ENCODE results near the gene MYO5B.

DNA sequence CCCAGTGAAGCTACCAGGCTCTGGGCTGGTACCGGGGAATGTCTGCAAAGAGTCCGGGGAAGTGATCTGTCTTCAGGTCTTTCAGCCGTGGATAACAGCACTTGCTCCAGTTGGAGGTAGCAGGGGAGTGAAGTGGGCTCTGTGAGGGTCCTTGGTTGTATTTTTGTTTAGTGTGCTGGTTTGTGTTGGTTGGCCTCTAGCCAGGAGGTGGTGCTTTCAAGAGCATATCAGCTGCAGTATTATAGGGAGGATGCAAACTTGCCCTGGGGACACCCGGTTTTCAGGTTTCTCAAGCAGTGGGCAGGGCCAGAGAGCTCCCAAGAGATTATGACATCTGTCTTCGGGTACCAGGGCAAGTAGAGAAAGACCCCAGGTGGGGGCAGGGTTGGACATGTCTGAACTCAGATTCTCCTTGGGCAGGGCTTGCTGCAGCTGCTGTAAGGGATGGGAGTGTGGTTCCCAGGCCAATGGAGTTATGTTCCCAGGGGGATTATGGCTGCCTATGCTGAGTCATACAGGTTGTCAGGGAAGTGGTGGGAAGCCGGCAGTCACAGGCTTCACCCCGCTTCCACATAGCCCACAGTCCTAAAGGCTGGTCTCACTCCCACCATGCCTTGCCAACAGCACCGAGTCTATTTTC, 416.0 kb downstream of the MYO5B start:
- TF ChIP-seq CTCF (conservative IDR thresholded peaks at IDR 0.05 in 1 of 2, IDR thresholded peaks at IDR 0.05 in 1 of 2; ENCODE audit: extremely low read depth in 1 of 2, insufficient read depth in 1 of 2, low read depth in 1 of 2, low read length in 2 of 2), result no peak
- TF ChIP-seq EZH2 (IDR thresholded peaks at IDR 0.05; ENCODE audit: borderline replicate concordance, low read length), result no peak

All from mammary epithelial cell (primary cell).